Caco-2 (cell line): ENCODE results near the gene TPM1. TPM values are rescaled to one million over a fixed set of nuclear protein-coding genes. Genes with fewer than 3 reads are reported as not detected.

Experiments used
- BruUV-seq: library from RNA; stranded (reverse); fragments of 400-500 nt; replicated peaks from 2 replicates; lab custom pipeline; 2021; lab: Mats Ljungman, UMichigan
- CTCF ChIA-PET: fragments of 300-600 bp; sonication (Branson Sonifier 250); formaldehyde crosslinking; loops from one replicate; lab custom pipeline; 2022; ENCODE audit warnings: antibody characterized with exemption; lab: Charles Lee
- POLR2A ChIA-PET: fragments of 300-600 bp; sonication (Branson Sonifier 250); formaldehyde crosslinking; loops from one replicate; lab custom pipeline; 2022; ENCODE audit warnings: antibody characterized with exemption; lab: Charles Lee
- DNase-seq, 2 experiments: peaks; one replicate each; pipeline versions ENCODE4 v3.0.0 to v3.0.0-alpha.2; 2020 to 2022
- H3K27me3 ChIP-seq: replicated peaks from 2 replicates; pipeline ENCODE4 v1.6.0; 2011; ENCODE audit warnings: low read length; ENCODE audit not compliant: control insufficient read depth, insufficient read depth
- H3K36me3 ChIP-seq: 2 replicates; pipeline ENCODE4 v1.5.1; 2011; ENCODE audit warnings: low read length; ENCODE audit not compliant: control insufficient read depth, insufficient read depth
- H3K4me1 ChIP-seq: fragments of 250-450 bp; sonication (Bioruptor Pico); 2 replicates; pipeline ENCODE4 v1.5.1; 2020; ENCODE audit warnings: mild to moderate bottlenecking
- H3K4me3 ChIP-seq: 2 replicates; pipeline ENCODE4 v1.5.1; 2011; ENCODE audit warnings: low read depth, mild to moderate bottlenecking, control low read depth, low read length
- H3K9me3 ChIP-seq: fragments of 250-450 bp; sonication (Bioruptor Pico); 2 replicates; pipeline ENCODE4 v1.5.1; 2020; ENCODE audit warnings: mild to moderate bottlenecking, moderate library complexity
- H3K27ac Mint-ChIP-seq: one replicate; pipeline ENCODE4 v1.8.0; 2022; ENCODE audit warnings: mixed read lengths; ENCODE audit not compliant: unreplicated experiment
- H3K27me3 Mint-ChIP-seq: one replicate; pipeline ENCODE4 v1.8.0; 2022; ENCODE audit warnings: mixed read lengths; ENCODE audit not compliant: insufficient read depth, unreplicated experiment
- H3K36me3 Mint-ChIP-seq: one replicate; pipeline ENCODE4 v1.8.0; 2022; ENCODE audit warnings: mild to moderate bottlenecking, mixed read lengths; ENCODE audit not compliant: insufficient read depth, unreplicated experiment
- H3K4me1 Mint-ChIP-seq: one replicate; pipeline ENCODE4 v1.8.0; 2022; ENCODE audit warnings: low read depth, mixed read lengths; ENCODE audit not compliant: unreplicated experiment
- H3K4me3 Mint-ChIP-seq: one replicate; pipeline ENCODE4 v1.8.0; 2022; ENCODE audit warnings: mild to moderate bottlenecking, moderate library complexity, mixed read lengths; ENCODE audit not compliant: unreplicated experiment
- H3K9me3 Mint-ChIP-seq: one replicate; pipeline ENCODE4 v1.8.0; 2022; ENCODE audit warnings: mixed read lengths; ENCODE audit not compliant: unreplicated experiment
- CTCF ChIP-seq, 2 experiments: fragments of 200-600 bp in 1 of 2; IDR thresholded peaks; 1 replicate in 1 of 2; 2 replicates in 1 of 2; pipeline versions ENCODE4 v1.5.1 to v1.8.0; 2011 to 2022; ENCODE audit warnings: antibody characterized with exemption in 1 of 2, control low read depth in 1 of 2, inconsistent platforms in 1 of 2, low read depth in 1 of 2, low read length in 1 of 2, mild to moderate bottlenecking in 1 of 2, moderate library complexity in 1 of 2; ENCODE audit not compliant: insufficient read depth in 1 of 2, severe bottlenecking in 1 of 2, unreplicated experiment in 1 of 2
- intact Hi-C: fragments of 100-400 bp; cut with micrococcal nuclease; formaldehyde crosslinking; loops from one replicate; pipeline ENCODE4 v1.10.0; 2022; ENCODE audit not compliant: unreplicated experiment
- total RNA-seq: library from RNA; stranded (reverse); gene quantifications from 2 replicates; pipeline ENCODE4 v1.2.3, GENCODE V29; 2022

TPM1 gene
- total RNA-seq, 1 experiment from 2014 or later, result 193 TPM

DNA sequence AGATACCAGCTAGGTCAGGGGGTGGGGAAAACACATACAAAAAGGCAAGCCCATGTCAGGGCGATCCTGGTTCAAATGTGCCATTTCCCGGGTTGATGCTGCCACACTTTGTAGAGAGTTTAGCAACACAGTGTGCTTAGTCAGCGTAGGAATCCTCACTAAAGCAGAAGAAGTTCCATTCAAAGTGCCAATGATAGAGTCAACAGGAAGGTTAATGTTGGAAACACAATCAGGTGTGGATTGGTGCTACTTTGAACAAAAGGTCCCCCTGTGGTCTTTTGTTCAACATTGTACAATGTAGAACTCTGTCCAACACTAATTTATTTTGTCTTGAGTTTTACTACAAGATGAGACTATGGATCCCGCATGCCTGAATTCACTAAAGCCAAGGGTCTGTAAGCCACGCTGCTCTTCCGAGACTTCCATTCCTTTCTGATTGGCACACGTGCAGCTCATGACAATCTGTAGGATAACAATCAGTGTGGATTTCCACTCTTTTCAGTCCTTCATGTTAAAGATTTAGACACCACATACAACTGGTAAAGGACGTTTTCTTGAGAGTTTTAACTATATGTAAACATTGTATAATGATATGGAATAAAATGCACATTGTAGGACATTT lies 28.9 kb downstream of the TPM1 start:
- H3K4me1 Mint-ChIP-seq, result peaks cover 16% of the 10 kb centered on the region
- no peaks in the 10 kb centered on the region for H3K27me3 Mint-ChIP-seq
- no peaks in the 10 kb centered on the region for H3K27me3 ChIP-seq
- POLR2A ChIA-PET, result no interaction called here
- peaks cover 1% of the 10 kb centered on the region for H3K36me3 ChIP-seq
- TSS peak; percentile 93 for BruUV-seq
- no peak for TF ChIP-seq CTCF (IDR thresholded peaks at IDR 0.05; ENCODE audit: insufficient read depth in 1 of 2, low read depth in 1 of 2, low read length in 1 of 2, severe bottlenecking in 1 of 2, unreplicated experiment in 1 of 2)
- H3K4me1 ChIP-seq, result peaks cover 12% of the 10 kb centered on the region
- H3K4me3 ChIP-seq, result no peak overlapping the region
- CTCF ChIA-PET, result no interaction called here
- peaks cover 50% of the 10 kb centered on the region for H3K36me3 Mint-ChIP-seq
- intact Hi-C loops, result no loop called here
- no peaks in the 10 kb centered on the region for H3K9me3 ChIP-seq
- no peak overlapping the region for H3K27ac Mint-ChIP-seq
- no peaks in the 10 kb centered on the region for H3K9me3 Mint-ChIP-seq
- no peak overlapping the region for H3K4me3 Mint-ChIP-seq
- DNase-seq, result no peak

DNA sequence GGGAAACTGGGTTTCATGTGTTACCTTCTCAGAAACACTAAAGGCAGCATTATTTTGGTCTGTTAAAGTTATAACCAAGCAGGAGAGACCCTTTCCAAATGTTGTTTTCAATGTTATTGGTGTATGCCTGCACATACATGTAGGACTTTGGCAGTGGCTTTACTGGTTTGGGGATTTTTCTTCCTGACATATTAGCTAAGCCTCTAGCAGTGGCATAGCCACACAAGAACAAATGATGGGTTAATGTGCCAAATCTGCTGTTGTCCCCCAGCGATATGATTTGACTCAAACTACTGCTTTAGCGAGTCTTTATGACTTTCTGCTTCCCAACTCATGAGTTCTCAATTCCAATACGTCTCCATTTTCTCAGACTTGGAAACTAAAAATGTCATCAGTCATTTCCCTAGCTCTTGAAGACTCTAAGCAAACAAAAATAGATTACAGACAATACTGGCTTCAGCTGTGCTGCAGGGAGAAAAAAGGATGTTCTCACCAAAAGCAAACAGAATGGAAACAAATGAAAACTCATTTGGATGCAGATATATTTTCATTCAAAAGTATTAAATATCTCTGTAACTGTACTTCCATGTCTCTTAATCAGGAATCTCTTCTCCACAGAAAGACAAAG lies 29.6 kb downstream of the TPM1 start:
- H3K4me1 Mint-ChIP-seq, result peaks cover 16% of the 10 kb centered on the region
- Histone ChIP-seq H3K4me1 (peaks cover 12% of the 10 kb centered on the region), H3K4me3 (no peak overlapping the region), H3K9me3 (no peaks in the 10 kb centered on the region), H3K36me3 (peaks cover 1% of the 10 kb centered on the region), H3K27me3 (no peaks in the 10 kb centered on the region)
- H3K4me3 Mint-ChIP-seq, result no peak overlapping the region
- intact Hi-C loops, result no loop called here
- no peak for TF ChIP-seq CTCF (IDR thresholded peaks at IDR 0.05; ENCODE audit: insufficient read depth in 1 of 2, low read depth in 1 of 2, low read length in 1 of 2, severe bottlenecking in 1 of 2, unreplicated experiment in 1 of 2)
- no peak for DNase-seq
- H3K27me3 Mint-ChIP-seq, result no peaks in the 10 kb centered on the region
- H3K27ac Mint-ChIP-seq, result no peak overlapping the region
- ChIA-PET CTCF (interaction anchor here (1.0 kb wide), 1 partner anchor 24 kb away, joined by 3 read pairs; no protein-coding TSS in a partner anchor), POLR2A (no interaction called here)
- peaks cover 42% of the 10 kb centered on the region for H3K36me3 Mint-ChIP-seq
- no TSS peak for BruUV-seq
- H3K9me3 Mint-ChIP-seq, result no peaks in the 10 kb centered on the region

- Histone ChIP-seq H3K9me3 (no peaks in the 10 kb centered on the region), H3K4me3 (no peak overlapping the region), H3K36me3 (peaks cover under 1% of the 10 kb centered on the region), H3K27me3 (no peaks in the 10 kb centered on the region), H3K4me1 (peaks cover 12% of the 10 kb centered on the region)
- CTCF ChIA-PET, result interaction anchor here (1.0 kb wide), 1 partner anchor 25 kb away, joined by 3 read pairs; no protein-coding TSS in a partner anchor
- no peak overlapping the region for H3K4me3 Mint-ChIP-seq
- no peak for DNase-seq
- intact Hi-C loops, result no loop called here
- no peak overlapping the region for H3K27ac Mint-ChIP-seq
- no TSS peak for BruUV-seq
- H3K27me3 Mint-ChIP-seq, result no peaks in the 10 kb centered on the region
- H3K36me3 Mint-ChIP-seq, result peaks cover 35% of the 10 kb centered on the region
- POLR2A ChIA-PET, result no interaction called here
- H3K9me3 Mint-ChIP-seq, result no peaks in the 10 kb centered on the region
- H3K4me1 Mint-ChIP-seq, result peaks cover 16% of the 10 kb centered on the region
- TF ChIP-seq CTCF (IDR thresholded peaks at IDR 0.05; ENCODE audit: insufficient read depth in 1 of 2, low read depth in 1 of 2, low read length in 1 of 2, severe bottlenecking in 1 of 2, unreplicated experiment in 1 of 2), result no peak
These were observed 30.3 kb downstream of the TPM1 start for GRCh38 chr15:63072809-63073277.
